Common myeloid progenitor, CD34-positive (primary cell): ENCODE measurements around the gene NAB2.

Source experiments
- CTCF ChIA-PET: fragments of 350-600 bp; sonication (Branson Sonifier 250); formaldehyde crosslinking; loops from one replicate; lab custom pipeline; 2021; ENCODE audit warnings: antibody characterized with exemption; lab: Charles Lee
- POLR2A ChIA-PET: fragments of 350-600 bp; sonication (Branson Sonifier 250); formaldehyde crosslinking; loops from one replicate; lab custom pipeline; 2021; ENCODE audit warnings: antibody characterized with exemption; lab: Charles Lee
- DNase-seq, 3 donors: peaks; one replicate each; pipeline versions ENCODE4 v3.0.0 to v3.0.0-alpha.2; 2013
- H3K27ac ChIP-seq, 2 experiments: 1 replicate in 1 of 2; 2 replicates in 1 of 2; pipeline ENCODE4 v1.7.0; 2013; ENCODE audit warnings: inconsistent platforms in 2 of 2, low read length in 2 of 2, mild to moderate bottlenecking in 2 of 2, low read depth in 1 of 2, moderate library complexity in 1 of 2; ENCODE audit not compliant: severe bottlenecking in 2 of 2, insufficient read depth in 1 of 2, poor library complexity in 1 of 2
- H3K27me3 ChIP-seq, 5 experiments: replicated peaks in 2 of 5; 1 replicate in 3 of 5; 2 replicates in 2 of 5; pipeline versions ENCODE4 v1.6.1 to v1.7.0; 2013; ENCODE audit warnings: low read length in 4 of 5, mild to moderate bottlenecking in 2 of 5, moderate library complexity in 2 of 5, inconsistent platforms in 1 of 5; ENCODE audit not compliant: insufficient read depth in 5 of 5, control insufficient read depth in 4 of 5
- H3K36me3 ChIP-seq, 4 experiments: 1 replicate in 2 of 4; 2 replicates in 2 of 4; pipeline versions ENCODE4 v1.6.1 to v1.7.0; 2013; ENCODE audit warnings: low read length in 3 of 4, control low read depth in 1 of 4, mild to moderate bottlenecking in 1 of 4; ENCODE audit not compliant: control insufficient read depth in 4 of 4, insufficient read depth in 4 of 4
- H3K4me1 ChIP-seq, 4 experiments: 1 replicate in 3 of 4; 2 replicates in 1 of 4; pipeline versions ENCODE4 v1.6.1 to v1.7.1; 2013; ENCODE audit warnings: low read length in 3 of 4, mild to moderate bottlenecking in 3 of 4, control low read depth in 1 of 4, inconsistent platforms in 1 of 4, moderate library complexity in 1 of 4; ENCODE audit not compliant: control insufficient read depth in 4 of 4, insufficient read depth in 4 of 4; ENCODE audit errors: control extremely low read depth in 1 of 4
- H3K4me3 ChIP-seq, 7 experiments: 1 replicate in 4 of 7; 2 replicates in 3 of 7; pipeline versions ENCODE4 v1.5.1 to v1.7.0; 2013; ENCODE audit warnings: mild to moderate bottlenecking in 7 of 7, low read length in 6 of 7, moderate library complexity in 6 of 7, inconsistent platforms in 2 of 7, low read depth in 2 of 7, control low read depth in 1 of 7; ENCODE audit not compliant: insufficient read depth in 4 of 7, control insufficient read depth in 1 of 7; ENCODE audit errors: extremely low read depth in 1 of 7
- H3K9me3 ChIP-seq, 5 experiments: 1 replicate in 4 of 5; 2 replicates in 1 of 5; pipeline versions ENCODE4 v1.6.1 to v1.7.1; 2013; ENCODE audit warnings: low read length in 4 of 5, mild to moderate bottlenecking in 2 of 5, inconsistent platforms in 1 of 5, low read depth in 1 of 5, moderate library complexity in 1 of 5; ENCODE audit not compliant: control insufficient read depth in 4 of 5, insufficient read depth in 2 of 5; ENCODE audit errors: control extremely low read depth in 1 of 5
- WGBS: methylation state at CpG from one replicate; pipeline ENCODE4 v1.1.5; 2013; ENCODE audit not compliant: insufficient coverage; 5-methylcytosine and 5-hydroxymethylcytosine counted together

NAB2 gene

DNA sequence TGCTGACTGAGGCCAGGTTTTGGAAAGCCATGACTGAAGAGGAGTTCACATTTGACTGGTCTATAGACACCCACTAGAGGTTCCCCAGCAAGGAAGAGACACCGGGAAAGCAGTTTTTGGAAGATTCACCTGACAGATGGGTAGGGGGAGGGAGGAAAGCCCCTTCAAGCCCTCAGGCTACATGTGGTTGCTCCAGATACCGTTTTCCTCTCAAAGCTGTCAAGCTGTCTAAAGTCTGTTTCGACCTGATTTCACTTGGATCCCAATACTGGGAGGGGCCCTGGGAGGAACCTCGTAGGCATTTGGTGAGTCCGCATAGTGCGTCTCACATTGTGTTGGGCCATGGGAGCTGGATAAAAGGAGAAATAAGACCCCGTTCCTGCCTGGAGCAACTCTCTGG lies 37.6 kb downstream of the NAB2 start:
- POLR2A ChIA-PET: interaction anchor here (0.7 kb wide), 1 partner anchor 48 kb away, joined by 3 read pairs; no protein-coding TSS in a partner anchor
- Histone ChIP-seq H3K9me3 (no peaks in the 10 kb centered on the region), H3K4me1 (peaks cover 0 to 23% (median 18%) of the 10 kb centered on the region in 4 experiments), H3K27ac (no peak overlapping the region), H3K27me3 (peaks cover 0 to 40% (median 15%) of the 10 kb centered on the region in 5 experiments), H3K36me3 (no peaks in the 10 kb centered on the region), H3K4me3 (no peak overlapping the region)
- CTCF ChIA-PET: interaction anchor here (1.0 to 19.8 kb wide), 10 partner anchors 8 to 61 kb away, joined by 3 to 399 read pairs (median 16); partner anchors contain the start of genes LRP1-AS and STAT6
- DNase-seq: peak in 1 of 3 donors; percentile 29
- 56% methylated on average over 7 of the region's 7 CpGs for WGBS

DNA sequence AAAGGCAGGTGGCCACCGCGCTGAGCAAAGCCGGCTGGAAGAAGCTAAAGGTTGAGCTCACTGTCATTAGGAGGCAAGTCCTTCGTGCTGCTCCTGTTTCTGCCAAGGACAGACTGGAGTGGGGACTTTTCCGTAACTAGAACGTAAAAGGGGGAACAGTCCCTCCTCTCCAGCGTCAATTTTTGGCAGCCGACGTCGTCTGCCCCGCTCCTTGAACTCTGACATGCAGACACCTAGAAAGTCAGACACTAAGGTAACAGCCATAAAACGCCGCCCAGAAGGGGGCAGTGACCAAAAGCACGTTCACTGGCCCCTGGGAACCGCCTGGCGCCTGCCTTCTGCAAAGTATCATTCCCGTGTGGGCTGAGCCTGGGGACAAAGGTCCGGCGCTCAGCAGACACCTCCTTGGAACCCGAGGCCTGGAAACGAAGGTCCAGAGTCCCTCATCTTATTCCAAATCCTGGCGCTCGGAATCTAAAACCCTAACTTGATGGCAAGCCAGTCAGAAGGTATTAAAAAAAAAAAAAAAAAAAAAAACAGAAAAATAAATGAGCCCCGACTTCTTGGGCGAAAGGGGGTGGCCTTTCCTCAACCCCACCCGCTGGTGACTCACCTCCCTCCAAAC lies 38.3 kb downstream of the NAB2 start:
- no peak overlapping the region for H3K27ac ChIP-seq
- peak; percentile 42 to 73 (median 64) for DNase-seq
- no peaks in the 10 kb centered on the region for H3K9me3 ChIP-seq
- CTCF ChIA-PET: interaction anchor here (0.8 to 19.8 kb wide), 11 partner anchors 8 to 60 kb away, joined by 3 to 399 read pairs (median 12); partner anchors contain the start of genes LRP1-AS and STAT6
- H3K27me3 ChIP-seq: peaks cover 0 to 40% (median 20%) of the 10 kb centered on the region in 5 experiments
- no peaks in the 10 kb centered on the region for H3K36me3 ChIP-seq
- 4% methylated on average over 24 of the region's 26 CpGs for WGBS
- H3K4me3 ChIP-seq: peak overlapping the region in 4 of 7 experiments; percentile 21 to 83 (median 72)
- POLR2A ChIA-PET: interaction anchor here (0.7 kb wide), 1 partner anchor 47 kb away, joined by 3 read pairs; no protein-coding TSS in a partner anchor
- peaks cover 0 to 23% (median 18%) of the 10 kb centered on the region in 4 experiments for H3K4me1 ChIP-seq

GRCh38 chr12:57127726-57128518 lies 39.0 kb downstream of the NAB2 start, which contains the start of gene LRP1:
Gene LRP1, plus strand, starts transcription at chr12:57128483. Its CDS starts 482 bp downstream, at chr12:57128965.
- 0% methylated on average over 43 of the region's 57 CpGs for whole genome bisulfite sequencing
- peaks cover 0 to 40% (median 20%) of the 10 kb centered on the region in 5 experiments for H3K27me3 ChIP-seq
- H3K36me3 ChIP-seq: no peaks in the 10 kb centered on the region
- H3K27ac ChIP-seq: no peak within 1 kb of the TSS
- H3K9me3 ChIP-seq: no peaks in the 10 kb centered on the region
- peak; percentile 51 to 66 (median 60) for DNase-seq
- peak within 1 kb of the TSS; percentile 32 to 83 (median 64) for H3K4me3 ChIP-seq
- CTCF ChIA-PET: interaction anchor here (0.8 to 19.8 kb wide), 10 partner anchors 9 to 59 kb away, joined by 3 to 399 read pairs (median 4); partner anchors contain the start of gene STAT6
- peaks cover 0 to 23% (median 18%) of the 10 kb centered on the region in 4 experiments for H3K4me1 ChIP-seq
- POLR2A ChIA-PET: no interaction called here

DNA sequence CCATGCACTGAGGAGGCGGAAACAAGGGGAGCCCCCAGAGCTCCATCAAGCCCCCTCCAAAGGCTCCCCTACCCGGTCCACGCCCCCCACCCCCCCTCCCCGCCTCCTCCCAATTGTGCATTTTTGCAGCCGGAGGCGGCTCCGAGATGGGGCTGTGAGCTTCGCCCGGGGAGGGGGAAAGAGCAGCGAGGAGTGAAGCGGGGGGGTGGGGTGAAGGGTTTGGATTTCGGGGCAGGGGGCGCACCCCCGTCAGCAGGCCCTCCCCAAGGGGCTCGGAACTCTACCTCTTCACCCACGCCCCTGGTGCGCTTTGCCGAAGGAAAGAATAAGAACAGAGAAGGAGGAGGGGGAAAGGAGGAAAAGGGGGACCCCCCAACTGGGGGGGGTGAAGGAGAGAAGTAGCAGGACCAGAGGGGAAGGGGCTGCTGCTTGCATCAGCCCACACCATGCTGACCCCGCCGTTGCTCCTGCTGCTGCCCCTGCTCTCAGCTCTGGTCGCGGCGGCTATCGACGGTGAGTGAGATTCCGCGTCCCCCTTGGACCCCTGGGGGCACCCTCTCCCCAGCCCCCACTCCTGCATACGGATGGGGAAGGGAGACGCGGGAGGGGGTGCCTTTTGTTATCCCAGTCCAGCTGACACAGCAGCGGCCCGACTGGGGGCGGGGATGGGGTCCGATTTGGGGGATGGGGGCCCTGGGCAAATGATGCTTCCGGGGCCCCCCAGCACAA lies 39.8 kb downstream of the NAB2 start:
- Histone ChIP-seq H3K9me3 (no peaks in the 10 kb centered on the region), H3K4me3 (peak overlapping the region in 5 of 7 experiments; percentile 34 to 74 (median 70)), H3K27me3 (peaks cover 0 to 40% (median 22%) of the 10 kb centered on the region in 5 experiments), H3K27ac (no peak overlapping the region), H3K4me1 (peaks cover 0 to 23% (median 18%) of the 10 kb centered on the region in 4 experiments), H3K36me3 (no peaks in the 10 kb centered on the region)
- ChIA-PET POLR2A (no interaction called here), CTCF (interaction anchor here (0.9 to 19.8 kb wide), 6 partner anchors 12 to 58 kb away, joined by 4 to 399 read pairs (median 4); no protein-coding TSS in a partner anchor)
- whole genome bisulfite sequencing: 0% methylated on average over 1 of the region's 35 CpGs
- no peak for DNase-seq

- H3K9me3 ChIP-seq: no peaks in the 10 kb centered on the region
- H3K4me1 ChIP-seq: peaks cover 0 to 23% (median 18%) of the 10 kb centered on the region in 4 experiments
- H3K27ac ChIP-seq: no peak overlapping the region
- DNase-seq: no peak
- H3K4me3 ChIP-seq: peak overlapping the region in 2 of 7 experiments; percentile 48 to 74
- 15% methylated on average over 2 of the region's 12 CpGs for WGBS
- CTCF ChIA-PET: interaction anchor here (1.2 to 19.8 kb wide), 4 partner anchors 11 to 58 kb away, joined by 3 to 399 read pairs (median 178); no protein-coding TSS in a partner anchor
- H3K36me3 ChIP-seq: no peaks in the 10 kb centered on the region
- H3K27me3 ChIP-seq: peaks cover 0 to 40% (median 23%) of the 10 kb centered on the region in 5 experiments
- POLR2A ChIA-PET: no interaction called here
Measured at GRCh38 chr12:57129321-57129842, 40.5 kb downstream of the NAB2 start.

GRCh38 chr12:57129889-57130288 lies 41.0 kb downstream of the NAB2 start:
- no peaks in the 10 kb centered on the region for H3K36me3 ChIP-seq
- peak in 2 of 3 donors; percentile 59 for DNase-seq
- peaks cover 0 to 23% (median 18%) of the 10 kb centered on the region in 4 experiments for H3K4me1 ChIP-seq
- ChIA-PET CTCF (interaction anchor here (1.2 to 19.8 kb wide), 4 partner anchors 11 to 57 kb away, joined by 3 to 399 read pairs (median 178); no protein-coding TSS in a partner anchor), POLR2A (no interaction called here)
- no peak overlapping the region for H3K27ac ChIP-seq
- no peak overlapping the region for H3K4me3 ChIP-seq
- peaks cover 0 to 35% (median 20%) of the 10 kb centered on the region in 5 experiments for H3K27me3 ChIP-seq
- H3K9me3 ChIP-seq: no peaks in the 10 kb centered on the region
